Activated T-helper 1 cell treated with anti-CD3 and anti-CD28 coated beads, Interleukin-12 subunit alpha, Interleukin-12 subunit beta, Interleukin-2, Interleukin-4 antibody, amounts not matched to agents 30 ng/mL and 10 ng/mL and 1 ng/mL, durations not matched to agents 14 hours and 24 hours and 36 hours (primary cell): Measurements from ENCODE around the gene MELK. TPM values are rescaled to one million over a fixed set of nuclear protein-coding genes. Genes with fewer than 3 reads are reported as not detected.
A peak's percentile ranks its signal among the peaks of the same experiment; 100 is the strongest.

ENCODE experiments used
- DNase-seq: peaks from one replicate; pipeline ENCODE4 v3.0.0; 2021; ENCODE audit warnings: low spot score
- H3K27ac Mint-ChIP-seq: one replicate; pipeline ENCODE4 v1.8.0; 2021; ENCODE audit warnings: mild to moderate bottlenecking, mixed read lengths
- H3K27me3 Mint-ChIP-seq: one replicate; pipeline ENCODE4 v1.8.0; 2022; ENCODE audit warnings: mild to moderate bottlenecking, moderate library complexity, mixed read lengths; ENCODE audit not compliant: insufficient read depth
- H3K36me3 Mint-ChIP-seq: one replicate; pipeline ENCODE4 v1.8.0; 2021; ENCODE audit warnings: low read depth, mixed read lengths
- H3K4me1 Mint-ChIP-seq: one replicate; pipeline ENCODE4 v1.8.0; 2021; ENCODE audit warnings: low read depth, mixed read lengths
- H3K4me3 Mint-ChIP-seq: one replicate; pipeline ENCODE4 v1.8.0; 2021; ENCODE audit warnings: mild to moderate bottlenecking, moderate library complexity, mixed read lengths
- H3K9me3 Mint-ChIP-seq: one replicate; pipeline ENCODE4 v1.8.0; 2021; ENCODE audit warnings: mixed read lengths
- intact Hi-C: fragments of 100-400 bp; cut with micrococcal nuclease; formaldehyde crosslinking; loops from one replicate; pipeline ENCODE4 v1.15.1; 2024
- total RNA-seq: library from RNA; stranded (reverse); gene quantifications from 2 replicates; pipeline ENCODE4 v1.2.3, GENCODE V29; 2022

MELK gene
- total RNA-seq, 1 donor from 2014 or later: 48.3 TPM

DNA sequence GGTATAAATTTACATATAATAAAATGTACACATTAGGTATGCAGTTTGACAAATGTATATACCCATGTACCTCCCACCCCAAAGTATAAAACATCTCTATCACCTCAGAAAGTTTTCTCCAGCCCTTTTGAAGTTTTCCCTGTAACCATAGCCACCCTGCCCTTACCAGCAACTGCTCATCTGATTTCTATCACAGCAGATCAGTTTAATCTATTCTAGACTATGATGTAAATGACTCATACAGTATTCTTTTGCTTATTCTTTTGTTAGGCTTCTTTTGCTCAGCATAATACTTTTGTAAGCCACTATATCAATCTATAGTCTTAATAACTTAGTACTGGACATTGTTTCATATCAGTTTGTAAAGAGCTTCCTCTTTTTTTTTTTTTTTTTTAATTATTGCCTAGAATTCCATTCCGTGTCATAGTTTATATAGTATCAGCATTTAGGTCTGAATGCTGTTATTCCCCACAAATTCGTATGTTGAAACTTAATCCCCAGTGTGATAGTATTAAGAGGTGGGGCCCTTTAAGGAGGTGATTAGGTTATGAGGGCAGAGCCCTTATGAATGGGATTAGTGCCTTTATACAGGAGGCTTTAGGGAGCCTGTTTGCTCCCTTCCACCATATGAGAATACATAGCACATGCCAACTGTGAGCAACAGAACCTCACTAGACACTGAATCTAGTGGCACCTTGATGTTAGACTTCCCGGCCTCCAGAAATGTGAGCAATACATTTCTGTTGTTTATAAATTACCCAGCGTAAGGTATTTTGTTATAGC lies 20.3 kb downstream of the MELK start:
- Mint-ChIP-seq H3K27ac (peak overlapping the region; percentile 2), H3K4me1 (peaks cover 8% of the 10 kb centered on the region), H3K27me3 (no peaks in the 10 kb centered on the region), H3K9me3 (no peaks in the 10 kb centered on the region), H3K36me3 (peaks cover 29% of the 10 kb centered on the region), H3K4me3 (no peak overlapping the region)
- intact Hi-C loops: no loop called here
- no peak for DNase-seq

DNA sequence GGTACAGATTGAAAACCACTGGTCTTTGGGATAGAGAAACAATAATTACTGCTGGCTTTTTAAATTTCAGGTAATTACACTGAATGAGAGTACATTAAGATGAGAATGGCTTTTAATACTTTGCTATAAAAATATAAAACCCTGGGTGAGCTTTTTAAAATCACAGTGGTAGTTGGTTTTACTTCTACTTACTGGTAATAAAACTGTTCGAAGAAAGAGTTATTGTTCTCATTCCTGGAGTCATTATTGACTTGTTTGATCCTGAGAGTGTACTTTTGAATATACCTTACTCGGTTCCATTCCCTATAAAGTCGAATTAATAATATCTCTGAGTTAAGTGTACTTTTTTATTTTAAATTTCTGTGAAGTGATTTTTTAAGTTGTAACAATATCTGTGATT lies 21.5 kb downstream of the MELK start:
- no peak overlapping the region for H3K4me3 Mint-ChIP-seq
- H3K27ac Mint-ChIP-seq: no peak overlapping the region
- H3K27me3 Mint-ChIP-seq: no peaks in the 10 kb centered on the region
- intact Hi-C loops: no loop called here
- DNase-seq: no peak
- peaks cover 16% of the 10 kb centered on the region for H3K4me1 Mint-ChIP-seq
- H3K9me3 Mint-ChIP-seq: no peaks in the 10 kb centered on the region
- H3K36me3 Mint-ChIP-seq: peaks cover 32% of the 10 kb centered on the region

DNA sequence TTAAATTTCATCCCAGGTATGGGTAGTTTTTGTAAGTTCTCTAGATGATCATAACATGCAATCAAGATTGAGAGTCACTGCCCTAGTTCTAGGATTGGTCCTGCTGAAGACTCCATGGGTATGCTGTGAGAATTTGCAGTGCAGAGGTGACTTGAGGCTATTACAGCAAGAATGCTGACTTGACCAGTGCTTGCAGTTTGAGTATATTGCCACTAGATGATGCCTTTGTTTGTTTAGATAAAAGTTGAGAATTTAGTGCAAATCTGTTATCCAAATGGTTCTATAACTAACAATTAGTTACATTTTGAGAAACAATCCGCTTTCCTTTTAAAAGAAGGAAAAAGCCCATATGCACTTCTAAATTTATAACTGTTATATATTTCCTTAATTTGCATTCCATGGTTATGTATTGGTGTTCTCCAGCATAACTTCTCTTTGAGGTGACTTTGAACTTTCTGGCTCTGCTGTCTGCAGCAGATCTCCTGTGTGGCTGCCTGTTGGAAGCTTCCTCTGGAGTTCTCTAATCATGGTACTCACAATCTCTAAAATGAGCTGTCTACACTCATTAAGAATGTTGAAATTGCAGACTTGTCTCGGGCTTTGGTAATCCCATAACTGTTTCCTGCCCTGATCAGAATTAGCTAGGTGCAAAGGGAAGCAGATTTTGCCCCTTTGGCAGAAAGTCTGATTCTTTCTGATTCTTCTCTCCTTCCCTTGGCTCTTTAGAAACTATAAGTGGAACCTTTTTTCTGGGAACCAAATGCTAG lies 24.9 kb downstream of the MELK start:
- H3K9me3 Mint-ChIP-seq: no peaks in the 10 kb centered on the region
- peaks cover 34% of the 10 kb centered on the region for H3K36me3 Mint-ChIP-seq

DNA sequence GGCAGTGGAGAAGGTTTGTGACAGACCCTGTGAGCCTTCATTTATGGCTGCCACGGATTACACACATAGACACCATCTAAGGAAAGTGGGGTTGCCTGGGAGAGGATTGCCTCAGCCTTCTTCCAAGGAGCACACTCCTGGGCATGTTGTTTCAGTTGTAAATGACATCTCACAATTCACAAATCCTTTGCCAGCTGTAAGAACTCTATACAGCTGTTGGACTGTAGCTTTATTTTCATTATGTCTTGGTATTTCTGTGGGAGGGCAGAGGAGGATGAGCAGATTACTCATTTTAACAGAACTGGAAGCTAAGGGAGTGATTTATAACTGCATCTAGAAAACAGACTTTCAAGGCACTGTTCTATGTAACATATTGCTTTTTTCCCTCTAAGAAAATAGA lies 25.6 kb downstream of the MELK start:
- H3K27ac Mint-ChIP-seq: peak overlapping the region; percentile 35
- H3K27me3 Mint-ChIP-seq: no peaks in the 10 kb centered on the region
- H3K4me1 Mint-ChIP-seq: peaks cover 28% of the 10 kb centered on the region
- H3K36me3 Mint-ChIP-seq: peaks cover 34% of the 10 kb centered on the region
- no peak overlapping the region for H3K4me3 Mint-ChIP-seq
- intact Hi-C loops: no loop called here
- DNase-seq: no peak
- no peaks in the 10 kb centered on the region for H3K9me3 Mint-ChIP-seq

More for the DNA sequence above, 24.9 kb downstream of the MELK start:
- no peak for DNase-seq
- Mint-ChIP-seq H3K27ac (no peak overlapping the region), H3K4me1 (peaks cover 25% of the 10 kb centered on the region), H3K4me3 (no peak overlapping the region), H3K27me3 (no peaks in the 10 kb centered on the region)
- intact Hi-C loops: loop anchor here (1.0 kb wide), 1 partner anchor 132 kb away; no protein-coding TSS in a partner anchor

DNA sequence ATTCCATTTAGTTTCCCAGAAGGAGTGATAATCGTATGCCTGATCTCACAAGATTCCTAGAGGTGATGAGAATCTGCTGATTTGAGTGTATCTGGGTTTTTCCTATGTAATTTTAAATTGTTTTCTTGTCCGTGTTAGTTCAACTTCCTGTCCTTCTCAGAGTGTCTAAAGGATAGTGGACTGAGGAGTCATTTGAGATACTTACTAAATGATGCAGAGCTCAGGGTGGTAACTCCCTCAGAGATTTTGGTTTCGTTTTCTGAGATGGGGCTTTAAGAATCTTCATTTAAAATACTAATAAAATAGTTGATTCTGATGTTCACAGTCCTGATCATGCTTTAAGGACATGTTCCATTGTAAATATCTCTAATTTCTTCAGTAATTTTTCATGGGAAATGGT lies 30.3 kb downstream of the MELK start:
- DNase-seq: no peak
- H3K9me3 Mint-ChIP-seq: no peaks in the 10 kb centered on the region
- peak overlapping the region; percentile 13 for H3K4me3 Mint-ChIP-seq
- H3K36me3 Mint-ChIP-seq: peaks cover 45% of the 10 kb centered on the region
- intact Hi-C loops: no loop called here
- H3K27me3 Mint-ChIP-seq: no peaks in the 10 kb centered on the region
- peaks cover 28% of the 10 kb centered on the region for H3K4me1 Mint-ChIP-seq
- peak overlapping the region; percentile 53 for H3K27ac Mint-ChIP-seq

DNA sequence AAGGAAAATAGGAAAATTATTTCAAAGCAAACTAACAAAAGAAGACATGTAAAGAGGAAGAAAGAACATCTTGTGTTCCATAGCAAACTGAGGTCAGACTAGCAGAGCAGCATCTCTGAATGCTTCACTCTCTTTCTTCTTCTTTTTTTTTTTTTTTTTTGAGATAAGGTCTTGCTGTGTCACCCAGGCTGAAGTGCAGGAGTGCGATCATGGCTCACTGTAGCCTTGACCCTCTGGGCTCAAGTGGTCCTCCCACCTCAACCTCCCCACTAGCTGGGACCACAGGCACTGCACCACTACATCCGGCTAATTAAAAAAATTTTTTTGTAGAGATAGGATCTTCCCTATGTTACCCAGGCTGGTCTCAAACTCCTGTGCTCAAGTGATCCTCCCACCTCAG lies 36.6 kb downstream of the MELK start:
- no peak overlapping the region for H3K27ac Mint-ChIP-seq
- no peak for DNase-seq

DNA sequence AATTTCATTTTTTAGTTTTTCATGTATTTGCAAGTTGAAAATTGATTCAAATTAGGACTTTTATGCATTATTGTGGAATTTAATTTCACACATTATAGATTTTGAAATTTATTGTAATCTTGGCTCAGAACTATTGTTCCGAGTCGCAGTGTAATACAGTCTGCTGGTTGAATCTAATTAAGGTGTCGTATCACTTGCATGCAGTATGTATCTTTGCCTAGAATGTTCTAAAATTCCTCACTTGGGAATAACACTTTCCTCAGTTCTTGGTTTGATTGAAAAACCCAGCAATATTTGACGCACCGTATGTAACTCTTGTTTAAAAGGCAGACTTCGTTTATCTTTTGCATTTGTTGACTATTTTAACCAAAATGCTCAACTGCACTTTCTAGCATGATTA lies 49.4 kb downstream of the MELK start:
- H3K4me3 Mint-ChIP-seq: no peak overlapping the region
- H3K4me1 Mint-ChIP-seq: no peaks in the 10 kb centered on the region
- DNase-seq: no peak
- H3K36me3 Mint-ChIP-seq: peaks cover 5% of the 10 kb centered on the region
- H3K27ac Mint-ChIP-seq: no peak overlapping the region
- intact Hi-C loops: no loop called here
- H3K27me3 Mint-ChIP-seq: no peaks in the 10 kb centered on the region
- H3K9me3 Mint-ChIP-seq: no peaks in the 10 kb centered on the region

More for the DNA sequence above, 36.6 kb downstream of the MELK start:
- no peak overlapping the region for H3K4me3 Mint-ChIP-seq
- H3K27me3 Mint-ChIP-seq: no peaks in the 10 kb centered on the region
- peaks cover 34% of the 10 kb centered on the region for H3K36me3 Mint-ChIP-seq
- no peaks in the 10 kb centered on the region for H3K9me3 Mint-ChIP-seq
- H3K4me1 Mint-ChIP-seq: peaks cover 8% of the 10 kb centered on the region
- intact Hi-C loops: no loop called here

DNA sequence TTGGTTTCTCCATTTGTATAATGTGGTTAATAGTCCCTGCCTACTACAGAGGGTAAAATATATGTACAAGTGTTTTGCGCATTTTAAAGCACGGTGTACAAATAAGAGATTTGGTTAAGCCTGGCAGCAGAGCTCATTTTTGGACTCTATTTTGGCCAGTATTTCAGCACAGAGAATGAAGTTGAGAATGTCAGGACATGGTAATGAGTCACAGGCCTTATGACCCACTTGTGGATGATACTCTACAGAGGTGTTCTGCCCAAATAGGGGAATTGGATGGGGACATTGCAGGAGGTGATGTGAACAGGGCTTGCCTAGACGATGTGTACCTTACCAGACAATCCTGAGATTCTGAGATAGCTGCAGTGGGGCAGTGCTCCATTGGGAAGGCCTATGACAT lies 50.6 kb downstream of the MELK start:
- no peak for DNase-seq
- H3K27ac Mint-ChIP-seq: no peak overlapping the region
- peaks cover 5% of the 10 kb centered on the region for H3K36me3 Mint-ChIP-seq
- no peaks in the 10 kb centered on the region for H3K9me3 Mint-ChIP-seq
- H3K4me1 Mint-ChIP-seq: no peaks in the 10 kb centered on the region
- no peak overlapping the region for H3K4me3 Mint-ChIP-seq
- intact Hi-C loops: no loop called here
- no peaks in the 10 kb centered on the region for H3K27me3 Mint-ChIP-seq

DNA sequence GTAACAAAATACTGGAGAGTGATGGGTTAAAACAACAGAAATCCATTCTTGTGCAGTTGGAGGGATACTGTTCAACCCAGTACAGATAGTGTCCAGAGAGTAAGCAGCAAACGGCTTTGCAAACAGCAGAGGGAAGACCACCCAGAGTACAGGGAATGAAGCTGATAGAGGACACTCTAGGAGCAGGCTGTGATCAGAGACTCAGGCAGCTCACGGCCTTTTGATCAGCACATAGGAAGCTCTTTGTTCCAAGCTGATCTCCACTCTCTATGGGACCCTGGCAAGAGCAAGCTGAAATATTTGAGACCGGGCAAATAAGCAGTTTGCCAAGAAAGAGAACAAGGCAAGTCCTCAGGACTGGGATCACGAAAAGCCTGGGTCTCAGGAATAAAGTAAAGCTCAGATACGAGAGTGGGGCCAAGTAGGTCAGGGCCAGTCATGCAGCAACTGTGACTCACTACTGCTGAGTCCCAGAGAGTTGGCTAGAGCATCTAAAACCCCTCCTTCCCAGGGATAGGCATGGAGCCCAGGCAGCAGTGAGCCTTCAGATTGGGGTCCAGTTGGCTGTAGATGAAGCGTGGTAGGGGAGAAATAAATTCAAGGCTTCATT lies 52.4 kb downstream of the MELK start:
- Mint-ChIP-seq H3K4me1 (no peaks in the 10 kb centered on the region), H3K27ac (peak overlapping the region; percentile 49), H3K27me3 (no peaks in the 10 kb centered on the region), H3K36me3 (peaks cover 5% of the 10 kb centered on the region), H3K9me3 (no peaks in the 10 kb centered on the region), H3K4me3 (no peak overlapping the region)
- DNase-seq: no peak
- intact Hi-C loops: no loop called here

DNA sequence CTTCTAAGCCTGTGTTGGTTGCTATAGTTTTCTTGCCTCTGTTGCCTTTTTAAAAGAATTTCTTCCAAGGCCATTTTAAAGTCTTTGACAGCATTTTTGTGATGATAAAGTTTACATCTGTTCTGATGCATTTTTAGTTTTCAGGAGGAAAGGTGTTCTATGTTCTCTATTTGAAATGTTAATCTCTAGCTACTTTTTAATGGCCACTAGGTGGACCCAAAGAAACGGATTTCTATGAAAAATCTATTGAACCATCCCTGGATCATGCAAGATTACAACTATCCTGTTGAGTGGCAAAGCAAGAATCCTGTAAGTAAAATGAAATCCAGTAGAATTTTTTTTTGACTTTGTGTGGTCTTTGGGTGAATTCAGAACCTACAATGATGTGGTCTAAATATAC lies 60.2 kb downstream of the MELK start:
- Mint-ChIP-seq H3K27me3 (no peaks in the 10 kb centered on the region), H3K27ac (no peak overlapping the region), H3K9me3 (no peaks in the 10 kb centered on the region), H3K4me1 (no peaks in the 10 kb centered on the region), H3K36me3 (peaks cover 6% of the 10 kb centered on the region), H3K4me3 (no peak overlapping the region)
- DNase-seq: no peak
- intact Hi-C loops: loop anchor here (1.0 to 5.0 kb wide), 3 partner anchors 96 to 359 kb away; no protein-coding TSS in a partner anchor

DNA sequence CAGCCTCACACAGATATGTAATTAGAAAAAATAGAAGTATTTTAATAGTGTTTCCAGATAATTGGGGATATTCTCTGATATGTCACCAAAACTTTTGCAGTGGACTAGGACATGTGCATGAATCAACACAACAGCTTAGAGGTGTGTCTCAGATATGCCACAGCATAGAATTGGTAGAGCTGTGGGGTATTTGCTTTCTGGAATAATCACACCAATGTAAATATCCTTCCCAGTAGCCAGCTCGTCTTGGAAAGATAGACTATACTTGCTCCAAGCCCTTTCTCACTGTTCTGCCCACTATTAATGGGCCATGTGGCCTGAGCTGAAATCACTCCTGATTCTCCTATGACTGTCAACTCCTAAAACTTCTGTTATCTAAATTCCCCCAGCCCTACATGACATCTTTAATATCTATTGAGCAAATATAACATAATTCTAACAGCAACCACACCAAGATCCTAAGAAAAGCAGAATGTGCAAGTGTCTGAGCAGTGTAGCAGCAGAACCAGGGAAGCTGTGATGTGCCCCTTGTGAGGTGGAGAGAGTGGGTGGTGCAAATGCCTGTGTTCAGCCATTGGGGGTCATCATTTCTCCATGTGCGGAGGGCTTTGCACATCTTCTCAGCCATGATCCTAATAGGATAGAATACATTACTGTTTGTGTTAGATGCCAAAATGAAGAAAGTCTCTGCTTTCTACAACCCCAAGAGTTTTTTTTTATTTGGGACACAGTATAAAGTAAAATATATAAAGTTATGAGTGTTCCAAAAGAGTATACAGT lies 65.0 kb downstream of the MELK start:
- Mint-ChIP-seq H3K27me3 (no peaks in the 10 kb centered on the region), H3K36me3 (peaks cover 16% of the 10 kb centered on the region), H3K27ac (no peak overlapping the region), H3K9me3 (no peaks in the 10 kb centered on the region), H3K4me3 (no peak overlapping the region), H3K4me1 (peaks cover 11% of the 10 kb centered on the region)
- intact Hi-C loops: no loop called here
- DNase-seq: no peak

DNA sequence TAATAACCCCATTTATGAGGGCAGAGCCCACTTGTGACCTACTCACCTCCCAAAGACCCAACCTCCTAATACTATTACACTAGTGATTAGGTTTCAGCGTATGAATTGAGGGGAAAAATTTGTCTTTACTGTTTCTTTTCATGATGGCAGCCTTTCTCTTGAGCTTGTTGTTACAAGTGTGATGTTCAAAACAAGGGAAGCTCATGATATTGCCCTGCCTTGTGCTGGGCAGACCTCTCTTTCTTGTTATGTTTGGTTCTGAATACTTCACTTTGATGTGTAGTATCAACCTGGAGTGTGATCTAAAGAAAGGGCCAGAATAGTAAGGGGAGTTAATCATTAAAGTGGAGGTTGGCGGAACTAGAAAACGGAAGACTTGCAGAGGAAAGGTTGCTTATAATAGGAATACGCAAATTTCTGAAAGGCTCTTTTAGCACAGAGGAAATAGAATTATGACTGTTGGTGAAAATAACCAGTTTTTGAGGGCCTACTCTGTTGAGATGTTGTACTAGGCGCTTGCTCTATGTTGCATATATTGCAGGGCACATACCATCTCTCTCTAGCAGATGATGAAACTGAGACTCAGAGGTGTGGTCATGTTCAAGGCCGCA lies 68.2 kb downstream of the MELK start:
- Mint-ChIP-seq H3K36me3 (peaks cover 26% of the 10 kb centered on the region), H3K4me3 (no peak overlapping the region), H3K9me3 (no peaks in the 10 kb centered on the region), H3K27me3 (no peaks in the 10 kb centered on the region), H3K27ac (peak overlapping the region; percentile 7), H3K4me1 (peaks cover 11% of the 10 kb centered on the region)
- no peak for DNase-seq
- intact Hi-C loops: no loop called here
